ENCODE data around the gene ITGB5.
"Not testable (repeated sequence)": the region's sequence is repeated elsewhere in the genome, so short reads cannot be mapped to it uniquely, and the experiment has no call there.

Gene ITGB5

GRCh38 chr3:124796477-124796876, 90.7 kb downstream of the ITGB5 start:
- DNase-seq (ENCODE audit: low read depth in 2 of 2) = no peak
- no peak overlapping the region for H3K4me3 ChIP-seq (replicated peaks in 1 of 2; ENCODE audit: low read depth in 2 of 2, low read length in 2 of 2)
- TF ChIP-seq CTCF (IDR thresholded peaks at IDR 0.05; ENCODE audit: low read depth, low read length) = no peak

- peak in 1 of 2 donors; percentile 26 for DNase-seq (ENCODE audit: low read depth in 2 of 2)
- TF ChIP-seq CTCF (IDR thresholded peaks at IDR 0.05; ENCODE audit: low read depth, low read length) = no peak
- H3K4me3 ChIP-seq (replicated peaks in 1 of 2; ENCODE audit: low read depth in 2 of 2, low read length in 2 of 2) = no peak overlapping the region
Observed at GRCh38 chr3:124793054-124793739, 94.0 kb downstream of the ITGB5 start.

- no peak overlapping the region for H3K4me3 ChIP-seq (replicated peaks in 1 of 2; ENCODE audit: low read depth in 2 of 2, low read length in 2 of 2)
- TF ChIP-seq CTCF (IDR thresholded peaks at IDR 0.05; ENCODE audit: low read depth, low read length) = no peak
Observed at GRCh38 chr3:124792341-124793040, 94.7 kb downstream of the ITGB5 start.

GRCh38 chr3:124791639-124792151, 95.5 kb downstream of the ITGB5 start:
- peak; percentile 89 to 93 for DNase-seq (ENCODE audit: low read depth in 2 of 2)

More at GRCh38 chr3:124792341-124793040, 94.7 kb downstream of the ITGB5 start:
- no peak for DNase-seq (ENCODE audit: low read depth in 2 of 2)

GRCh38 chr3:124791142-124791541, 96.0 kb downstream of the ITGB5 start:
- peak in 1 of 2 donors; percentile 35 for DNase-seq (ENCODE audit: low read depth in 2 of 2)
- H3K4me3 ChIP-seq (replicated peaks in 1 of 2; ENCODE audit: low read depth in 2 of 2, low read length in 2 of 2) = no peak overlapping the region
- no peak for TF ChIP-seq CTCF (IDR thresholded peaks at IDR 0.05; ENCODE audit: low read depth, low read length)

More at GRCh38 chr3:124791639-124792151, 95.5 kb downstream of the ITGB5 start:
- no peak for TF ChIP-seq CTCF (IDR thresholded peaks at IDR 0.05; ENCODE audit: low read depth, low read length)
- H3K4me3 ChIP-seq (replicated peaks in 1 of 2; ENCODE audit: low read depth in 2 of 2, low read length in 2 of 2) = no peak overlapping the region

GRCh38 chr3:124789103-124789502, 98.1 kb downstream of the ITGB5 start:
- not testable (repeated sequence) for DNase-seq (ENCODE audit: low read depth in 2 of 2); H3K4me3 ChIP-seq (replicated peaks in 1 of 2; ENCODE audit: low read depth in 2 of 2, low read length in 2 of 2)

GRCh38 chr3:124788254-124788745, 98.9 kb downstream of the ITGB5 start:
- H3K4me3 ChIP-seq (replicated peaks in 1 of 2; ENCODE audit: low read depth in 2 of 2, low read length in 2 of 2) = no peak overlapping the region
- DNase-seq (ENCODE audit: low read depth in 2 of 2) = no peak
- TF ChIP-seq CTCF (IDR thresholded peaks at IDR 0.05; ENCODE audit: low read depth, low read length) = no peak

All from cardiac fibroblast (primary cell).